ENCODE results near the gene SEC16A.
A peak's percentile ranks its signal among the peaks of the same experiment; 100 is the strongest.

Gene SEC16A

GRCh38 chr9:136499935-136500910, 17.4 kb upstream of the SEC16A start:
- no peak for DNase-seq

- DNase-seq = no peak
These were observed 16.5 kb upstream of the SEC16A start for GRCh38 chr9:136499071-136499934.

- DNase-seq = no peak
These were observed 15.3 kb upstream of the SEC16A start for GRCh38 chr9:136497916-136498695.

DNA sequence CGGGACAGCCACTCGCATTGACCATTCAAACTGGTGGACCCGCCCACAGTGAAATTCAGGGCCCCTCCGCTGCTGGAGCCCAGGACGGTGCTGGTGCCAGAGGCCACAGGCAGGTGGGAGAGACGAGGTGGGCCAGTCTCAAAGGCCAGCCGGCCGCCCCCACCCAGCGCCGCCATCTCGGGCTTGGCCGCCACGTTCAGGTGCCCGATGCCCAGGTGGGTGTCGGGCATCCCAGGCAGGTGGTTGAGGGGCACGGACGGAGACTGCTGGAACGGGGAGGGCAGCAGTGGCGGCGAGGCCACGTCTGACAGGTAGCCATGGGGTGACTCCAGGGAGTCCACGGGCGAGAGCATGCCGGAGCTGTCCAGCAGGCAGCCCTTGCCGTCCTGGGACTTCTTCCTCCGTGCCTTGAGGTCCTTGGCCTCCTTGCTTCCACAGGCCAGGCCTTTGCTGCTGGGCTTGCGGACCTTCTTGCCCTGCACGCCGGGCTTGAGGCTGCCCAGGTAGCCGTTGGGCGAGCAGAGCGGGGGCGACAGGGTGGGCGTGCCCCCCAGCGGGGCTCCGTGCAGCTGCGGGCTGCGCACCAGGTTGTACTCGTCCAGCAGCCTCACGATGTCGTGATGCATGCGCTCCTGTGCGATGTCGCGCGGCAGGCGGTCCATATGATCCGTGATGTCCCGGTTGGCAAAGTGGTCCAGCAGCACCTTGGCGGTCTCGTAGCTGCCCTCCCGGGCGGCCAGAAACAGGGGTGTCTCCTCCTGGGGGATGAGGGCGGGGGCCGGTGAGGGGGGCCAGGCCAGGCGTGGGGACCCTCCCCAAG, 14.2 kb upstream of the SEC16A start:
- DNase-seq = no peak

DNA sequence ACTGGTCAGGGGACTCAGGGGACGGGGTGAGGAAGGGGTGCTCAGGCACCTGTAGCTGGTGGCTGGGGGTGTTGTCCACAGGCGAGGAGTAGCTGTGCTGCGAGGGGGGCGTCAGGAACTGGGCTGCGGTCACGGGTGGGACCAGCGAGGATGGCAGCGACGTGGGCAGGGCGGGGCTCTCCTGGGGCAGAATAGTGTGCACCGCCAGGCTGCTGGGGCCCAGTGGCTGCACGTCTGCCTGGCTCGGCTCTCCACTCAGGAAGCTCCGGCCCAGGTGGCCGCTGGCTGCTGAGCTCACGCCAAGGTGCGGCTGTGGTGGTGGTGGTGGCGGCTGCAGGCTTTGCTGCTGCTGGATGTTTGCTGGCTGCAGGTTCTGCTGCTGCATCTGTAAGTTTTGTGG, 13.3 kb upstream of the SEC16A start:
- DNase-seq = no peak

DNA sequence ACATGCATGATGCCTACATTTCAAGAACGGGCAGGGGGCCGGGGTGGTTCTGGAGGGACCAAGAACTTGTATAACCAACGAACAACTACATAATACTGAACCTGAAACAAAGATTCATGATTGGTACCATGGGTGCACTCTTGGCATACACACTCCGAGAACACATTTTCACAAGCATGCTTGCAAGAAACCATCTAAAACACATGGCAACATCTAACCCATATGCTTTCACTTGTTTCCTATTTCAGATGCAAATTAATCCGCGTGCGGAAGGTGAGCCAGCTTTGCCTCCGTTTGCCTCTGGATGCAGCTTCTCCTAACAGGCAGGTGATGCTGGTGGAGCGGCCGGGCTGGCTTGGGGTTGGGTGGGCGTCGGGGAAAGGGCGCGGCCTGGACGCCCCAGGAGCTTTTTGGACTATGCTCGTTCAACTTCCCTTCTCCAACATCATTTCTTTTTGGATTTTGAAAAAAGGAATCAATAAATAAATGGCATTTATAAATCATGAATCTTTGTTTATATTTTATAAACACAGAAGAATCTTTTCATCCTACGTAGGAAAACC, 12.5 kb upstream of the SEC16A start:
- no peak for DNase-seq

GRCh38 chr9:136494531-136495215, 11.8 kb upstream of the SEC16A start:
- no peak for DNase-seq

DNA sequence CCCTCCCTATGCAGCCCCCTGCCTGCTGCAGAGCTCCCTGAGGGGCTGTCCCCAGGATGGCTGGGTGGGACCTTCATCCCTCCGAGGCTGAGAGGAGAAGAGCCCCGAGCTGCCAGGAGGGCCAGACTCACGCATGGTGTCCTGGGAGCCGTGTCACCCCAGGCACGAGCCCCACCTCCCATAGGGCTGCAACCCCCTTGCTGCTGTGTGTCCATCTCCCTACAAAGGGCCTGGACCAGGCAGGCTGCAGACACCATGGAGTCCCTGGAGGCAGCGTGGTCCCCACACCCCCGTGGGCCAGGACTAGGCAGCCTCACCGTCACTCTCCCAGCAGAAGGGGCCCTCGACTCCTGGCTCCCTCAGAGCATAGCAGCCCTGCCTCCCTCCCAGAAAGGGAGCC, 11.2 kb upstream of the SEC16A start:
- no peak for DNase-seq

GRCh38 chr9:136493567-136493971, 10.7 kb upstream of the SEC16A start:
- no peak for DNase-seq

- DNase-seq = no peak
These were observed 10.2 kb upstream of the SEC16A start for GRCh38 chr9:136492978-136493522.

- no peak for DNase-seq
These were observed 6.9 kb upstream of the SEC16A start for GRCh38 chr9:136489731-136490130.

- DNase-seq = peak; percentile 1 to 30
These were observed 5.7 kb upstream of the SEC16A start for GRCh38 chr9:136488247-136489214.

GRCh38 chr9:136487672-136488071, 4.8 kb upstream of the SEC16A start:
- DNase-seq = no peak

DNA sequence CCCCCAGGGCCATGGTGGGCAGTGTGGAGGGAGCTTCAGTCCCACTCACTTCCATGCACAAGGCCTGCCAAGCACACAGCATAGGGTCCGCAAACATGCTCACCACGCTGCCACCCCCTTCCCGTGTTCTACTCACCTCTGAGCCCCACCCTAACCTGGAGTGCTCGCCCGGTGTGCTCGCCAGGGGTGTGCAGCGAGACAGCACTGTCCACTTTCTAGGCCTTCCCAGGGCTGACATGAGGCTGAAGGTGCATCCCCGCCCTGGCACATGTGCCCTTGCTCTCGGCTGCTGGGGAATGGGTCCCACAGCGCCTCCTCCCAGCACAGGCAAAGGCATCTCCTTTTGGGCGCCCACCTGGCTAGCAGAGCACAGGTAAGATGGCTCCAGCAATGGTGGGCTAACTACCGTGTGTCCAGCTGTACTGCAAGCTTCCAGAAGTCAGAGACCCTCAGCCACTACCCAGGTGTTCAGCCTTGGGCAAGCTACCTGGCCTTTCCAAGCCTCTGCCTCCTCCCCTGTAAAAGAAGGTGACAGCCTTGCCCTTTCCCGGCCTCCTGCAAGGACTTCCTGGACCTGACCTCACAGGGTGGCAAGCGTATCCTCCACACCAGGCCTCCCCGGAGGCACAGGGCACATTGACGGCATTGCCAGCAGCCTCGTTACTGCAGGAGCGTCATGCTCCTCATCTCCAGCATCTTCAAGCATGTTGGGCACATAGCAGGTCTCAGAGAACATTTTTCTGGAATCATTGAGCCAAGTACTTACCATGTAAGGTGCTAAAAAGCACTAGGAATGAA, 4.2 kb upstream of the SEC16A start:
- no peak for DNase-seq

- DNase-seq = no peak
These were observed 3.3 kb upstream of the SEC16A start for GRCh38 chr9:136486131-136486530.

DNA sequence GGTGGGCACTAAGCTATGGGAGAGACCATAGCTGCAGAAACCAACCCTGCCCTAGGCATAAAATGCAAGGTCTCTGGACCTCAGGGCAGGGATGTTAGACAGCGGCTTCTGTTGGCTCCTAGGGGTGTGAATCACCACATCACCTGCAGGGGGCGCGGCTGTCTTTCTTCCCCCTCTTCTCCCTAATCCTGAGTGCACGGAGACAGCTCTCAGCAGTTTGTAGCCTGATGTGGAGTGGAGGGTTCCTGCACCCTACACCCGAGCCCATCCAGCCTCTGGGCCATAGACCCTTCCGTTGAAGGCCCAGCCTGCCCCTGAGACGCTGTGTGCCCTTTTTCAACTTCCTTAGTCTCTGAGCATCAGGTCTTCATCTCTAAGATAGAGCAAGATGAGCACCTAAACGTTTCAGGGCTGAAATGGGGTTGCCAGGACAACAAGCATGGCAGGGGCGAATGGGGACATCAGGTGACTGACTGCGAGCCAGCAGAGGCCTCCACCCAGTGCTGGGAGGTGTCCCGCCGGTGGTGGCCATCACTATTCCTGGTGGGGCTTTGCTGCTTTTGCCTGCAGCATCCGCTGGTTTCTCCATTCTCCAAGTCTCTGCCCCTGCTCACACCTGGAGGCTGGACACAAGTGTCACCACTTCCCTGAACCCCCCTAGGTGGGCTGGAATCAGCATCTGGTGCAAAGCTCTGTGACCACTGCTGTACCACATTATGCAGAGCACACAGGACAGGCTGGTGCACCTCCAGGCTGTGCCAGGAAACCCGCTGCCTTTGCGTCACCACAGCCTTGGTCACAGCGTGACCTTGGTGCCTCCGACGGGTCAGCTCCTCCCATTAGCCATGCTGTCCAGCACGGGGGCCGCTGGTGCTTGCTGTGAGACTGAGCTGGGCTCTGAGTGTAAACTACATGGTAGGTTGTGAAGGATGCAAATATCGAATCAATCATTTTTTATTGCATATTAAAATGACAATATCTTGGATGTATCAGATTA, 2.5 kb upstream of the SEC16A start:
- peak; percentile 58 to 69 for DNase-seq
